K562 (cell line): Measurements from ENCODE around the gene MRPS30. TPM values are rescaled to one million over a fixed set of nuclear protein-coding genes. Genes with fewer than 3 reads are reported as not detected.

ENCODE experiments used
- ATAC-seq: fragments of 200-7000 bp; cut with Tn5 transposase; 3 replicates; pipeline ENCODE4 v1.9.1; 2020; ENCODE audit warnings: moderate library complexity
- BruUV-seq: library from RNA; stranded (reverse); fragments of 400-500 nt; replicated peaks from 2 replicates; lab custom pipeline; 2021; lab: Mats Ljungman, UMichigan
- CTCF ChIA-PET: fragments of 300-600 bp; formaldehyde crosslinking; extraction: SDS; loops from one replicate; lab custom pipeline; 2021; ENCODE audit warnings: low intra/inter-chr PET ratio; lab: Yijun Ruan, JAX
- POLR2A ChIA-PET: fragments of 300-600, 350-650 bp; sonication (Branson Sonifier 250); formaldehyde crosslinking; extraction: SDS; loops from one replicate; lab custom pipeline; 2021; ENCODE audit warnings: antibody characterized with exemption, inconsistent platforms; lab: Yijun Ruan, JAX
- DNase-seq, 4 experiments: peaks; one replicate each; pipeline versions ENCODE4 v3.0.0 to v3.0.0-alpha.2; 2011 to 2018; ENCODE audit warnings: low spot score in 3 of 4, mixed read lengths in 3 of 4; ENCODE audit errors: extremely low read depth in 1 of 4
- FAIRE-seq: peaks from 2 replicates; lab custom pipeline; 2011; peaks lifted over from hg19 to GRCh38; lab: Jason Lieb, UNC
- H2AFZ ChIP-seq: 2 replicates; pipeline ENCODE4 v1.6.0; 2011; ENCODE audit warnings: low read depth, low read length, control low read depth, inconsistent platforms
- H3K27ac ChIP-seq: fragments of 200-600 bp; 3 replicates; pipeline ENCODE4 v1.8.0; 2011; ENCODE audit warnings: low read depth, mild to moderate bottlenecking, control low read depth, inconsistent platforms, low read length, moderate library complexity, mixed read lengths; ENCODE audit errors: extremely low read depth
- H3K27me3 ChIP-seq, 2 experiments: fragments of 300-600 bp in 1 of 2; 2 replicates in 1 of 2; 3 replicates in 1 of 2; pipeline versions ENCODE4 v1.6.0 to v1.8.0; 2011; ENCODE audit warnings: inconsistent platforms in 2 of 2, low read length in 2 of 2, mild to moderate bottlenecking in 1 of 2, mixed read lengths in 1 of 2, moderate library complexity in 1 of 2; ENCODE audit not compliant: control insufficient read depth in 2 of 2, insufficient read depth in 2 of 2
- H3K36me3 ChIP-seq: fragments of 300-600 bp; 3 replicates; pipeline ENCODE4 v1.8.0; 2011; ENCODE audit warnings: mild to moderate bottlenecking, low read length, inconsistent platforms; ENCODE audit not compliant: control insufficient read depth, insufficient read depth
- H3K4me1 ChIP-seq, 2 experiments: fragments of 200-600 bp in 1 of 2; replicated peaks in 1 of 2; 2 replicates in 1 of 2; 3 replicates in 1 of 2; pipeline versions ENCODE4 v1.5.1 to v1.8.0; 2011; ENCODE audit warnings: inconsistent platforms in 2 of 2, low read length in 2 of 2, mild to moderate bottlenecking in 1 of 2, mixed read lengths in 1 of 2, moderate library complexity in 1 of 2; ENCODE audit not compliant: control insufficient read depth in 2 of 2, insufficient read depth in 2 of 2
- H3K4me2 ChIP-seq: 2 replicates; pipeline ENCODE4 v1.6.1; 2011; ENCODE audit warnings: low read length, control low read depth, inconsistent platforms, mixed read lengths; ENCODE audit not compliant: insufficient read depth
- H3K4me3 ChIP-seq: fragments of 200-600 bp; sonication (generic), shearing (Covaris generic); 2 replicates; pipeline ENCODE4 v1.5.1; 2016; ENCODE audit warnings: control low read depth, inconsistent platforms
- H3K79me2 ChIP-seq: fragments of 200-600 bp; 3 replicates; pipeline ENCODE4 v1.8.0; 2011; ENCODE audit warnings: low read length, inconsistent platforms; ENCODE audit not compliant: control insufficient read depth, insufficient read depth
- H3K9ac ChIP-seq, 2 experiments: 2 replicates each; pipeline versions ENCODE4 v1.6.0 to v1.6.1; 2011; ENCODE audit warnings: low read depth in 2 of 2, low read length in 2 of 2, control low read depth in 1 of 2, inconsistent platforms in 1 of 2, mild to moderate bottlenecking in 1 of 2, mixed read lengths in 1 of 2; ENCODE audit not compliant: insufficient read depth in 1 of 2
- H3K9me1 ChIP-seq: one replicate; pipeline ENCODE4 v1.6.0; 2011; ENCODE audit warnings: inconsistent platforms, mild to moderate bottlenecking, low read length, moderate library complexity; ENCODE audit not compliant: control insufficient read depth, insufficient read depth
- H3K9me3 ChIP-seq: replicated peaks from 2 replicates; pipeline ENCODE4 v1.5.1; 2011; ENCODE audit warnings: low read depth, low read length, inconsistent platforms; ENCODE audit not compliant: control insufficient read depth, insufficient read depth
- H4K20me1 ChIP-seq: replicated peaks from 2 replicates; pipeline ENCODE4 v1.6.1; 2011; ENCODE audit warnings: low read length, inconsistent platforms, mixed read lengths; ENCODE audit not compliant: control insufficient read depth, insufficient read depth
- EGR1 ChIP-seq: fragments of 450-650 bp; conservative IDR thresholded peaks from 2 replicates; pipeline ENCODE4 v1.6.1; 2017; ENCODE audit warnings: mild to moderate bottlenecking
- GTF2E2 ChIP-seq: fragments of 200-800 bp; sonication (Bioruptor generic); IDR thresholded peaks from 2 replicates; pipeline ENCODE4 v1.6.1; 2016; ENCODE audit warnings: missing genetic modification characterization, missing compliant biosample characterization
- HDAC8 ChIP-seq: fragments of 450-650 bp; IDR thresholded peaks from 2 replicates; pipeline ENCODE4 v1.6.1; 2016; ENCODE audit warnings: mild to moderate bottlenecking, missing genetic modification characterization, moderate library complexity, missing compliant biosample characterization
- HDGF ChIP-seq: fragments of 450-650 bp; IDR thresholded peaks from 2 replicates; pipeline ENCODE4 v1.6.1; 2016
- HIVEP1 ChIP-seq: fragments of 250-450 bp; sonication (Bioruptor Pico); IDR thresholded peaks from 2 replicates; pipeline ENCODE4 v1.4.0; 2020; ENCODE audit warnings: mild to moderate bottlenecking
- MAFF ChIP-seq: IDR thresholded peaks from 2 replicates; pipeline ENCODE4 v1.6.1; 2012; ENCODE audit warnings: low read length, improper control_type of control experiment
- NELFE ChIP-seq: IDR thresholded peaks from 2 replicates; pipeline ENCODE4 v1.6.1; 2011; ENCODE audit warnings: mild to moderate bottlenecking; ENCODE audit not compliant: insufficient read depth, insufficient read length
- NR2F6 ChIP-seq: fragments of 450-650 bp; formaldehyde crosslinking; IDR thresholded peaks from 2 replicates; pipeline ENCODE4 v1.4.0; 2020; ENCODE audit warnings: mild to moderate bottlenecking
- RCOR1 ChIP-seq, 2 experiments: IDR thresholded peaks; 2 replicates each; pipeline ENCODE4 v1.6.1; 2012; ENCODE audit warnings: low read depth in 2 of 2, low read length in 2 of 2, borderline replicate concordance in 1 of 2, improper control_type of control experiment in 1 of 2
- SMC3 ChIP-seq: conservative IDR thresholded peaks from 2 replicates; pipeline ENCODE4 v1.6.1; 2011; ENCODE audit warnings: low read depth, low read length, improper control_type of control experiment; ENCODE audit not compliant: insufficient read depth
- TEAD2 ChIP-seq: fragments of 450-650 bp; IDR thresholded peaks from 2 replicates; pipeline ENCODE4 v1.6.1; 2016; ENCODE audit warnings: missing genetic modification characterization, control low read depth, missing compliant biosample characterization
- ZKSCAN1 ChIP-seq: fragments of 150-350 bp; IDR thresholded peaks from 2 replicates; pipeline ENCODE4 v1.6.1; 2016; ENCODE audit warnings: low read depth, low read length
- ZNF174 ChIP-seq: fragments of 250-450 bp; sonication (Bioruptor Pico); IDR thresholded peaks from 2 replicates; pipeline ENCODE4 v1.4.0; 2020; ENCODE audit warnings: mild to moderate bottlenecking
- ZNF282 ChIP-seq: sonication (generic); formaldehyde crosslinking; IDR thresholded peaks from 2 replicates; pipeline ENCODE4 v1.8.1; 2023; ENCODE audit warnings: missing genetic modification reagents
- WGBS: fragments of 100-300 bp; shearing (Covaris generic); methylation state at CpG from one replicate; pipeline ENCODE4 v1.1.6; 2016; ENCODE audit warnings: low coverage, mixed read lengths; ENCODE audit not compliant: insufficient coverage; ENCODE audit errors: missing lambda C conversion rate; 5-methylcytosine and 5-hydroxymethylcytosine counted together
- in situ Hi-C: fragments of 300-500 bp; cut with MboI; formaldehyde crosslinking; loops from 4 replicates; pipeline ENCODE4 v1.15.0; 2018; ENCODE audit warnings: inconsistent platforms, mixed read lengths
- intact Hi-C: fragments of 100-400 bp; cut with micrococcal nuclease; formaldehyde crosslinking; loops from 2 replicates; pipeline ENCODE4 v1.14.2; 2022
- polyA plus RNA-seq, 8 experiments: library from polyadenylated mRNA; depleted of rRNA in 4 of 8; stranded (reverse) in 5 of 8; unstranded in 3 of 8; fragments of >200 nt; fragmentation: Nextera tagmentation in 2 of 8; fragmentation: Illumina TruSeq in 1 of 8; extraction: Ambion mirVana in 2 of 8; extraction: Trizol in 1 of 8; gene quantifications; 2 replicates each; pipeline versions ENCODE4 v1.2.1 to v1.2.3, GENCODE V29; 2011 to 2014; ENCODE audit warnings: inconsistent platforms in 1 of 8, missing spikeins in 1 of 8
- total RNA-seq, 7 experiments: library from RNA; depleted of rRNA in 6 of 7; stranded (reverse); fragments of >200 nt in 6 of 7; fragmentation: Illumina TruSeq in 2 of 7; extraction: Trizol in 2 of 7; gene quantifications; 2 replicates each; pipeline versions ENCODE4 v1.2.1 to v1.2.3, GENCODE V29; 2011 to 2021; ENCODE audit warnings: low replicate concordance in 1 of 7
- TF ChIP-seq, protein P1 (sequence below): fragments of 250-450 bp; sonication (Bioruptor Pico); IDR thresholded peaks from 2 replicates; pipeline ENCODE4 v1.5.1; 2021; ENCODE audit warnings: mild to moderate bottlenecking
- TF ChIP-seq, protein P2 (sequence below): fragments of 150-350 bp; conservative IDR thresholded peaks from 2 replicates; pipeline ENCODE4 v1.6.1; 2014; ENCODE audit warnings: low read length

MRPS30 gene
- total and polyA plus RNA-seq, 9 of the 15 experiments (the other 6 are each of a cell fraction or from before 2014, with no cell fraction given), result 24.3 to 145 (median 114) TPM

DNA sequence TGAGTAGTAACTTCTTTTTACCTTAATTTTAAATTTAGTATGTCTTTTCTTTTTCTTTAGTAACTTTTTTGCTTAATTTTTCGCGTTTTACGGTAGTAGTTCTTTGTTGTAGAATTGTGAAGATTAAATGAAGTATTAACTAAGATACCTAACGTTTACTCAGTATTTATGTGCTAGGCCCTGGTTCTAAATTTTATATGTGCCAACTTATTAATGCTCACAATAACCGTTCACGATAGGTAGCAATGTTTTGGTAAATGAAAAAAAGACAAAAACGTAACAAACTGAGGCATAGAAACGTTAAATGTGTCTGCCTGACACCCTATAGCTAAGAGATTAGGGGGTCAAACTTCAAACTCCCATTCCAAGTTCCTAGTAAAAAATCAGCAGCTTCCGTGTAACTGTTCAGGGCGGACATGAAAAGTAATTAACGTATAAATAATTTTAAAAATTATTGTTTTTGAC, 1.2 kb downstream of the MRPS30 start (continued):
- no peak for TF ChIP-seq SMC3
- no peak for TF ChIP-seq ZNF174 (CRISPR knock-in tag)
- no peak for TF ChIP-seq EGR1
- no peak for TF ChIP-seq MAFF
- TF ChIP-seq GTF2E2 (tag), result 0 out of 2 replicates have a peak, but pooled peaks have one; percentile 33

DNA sequence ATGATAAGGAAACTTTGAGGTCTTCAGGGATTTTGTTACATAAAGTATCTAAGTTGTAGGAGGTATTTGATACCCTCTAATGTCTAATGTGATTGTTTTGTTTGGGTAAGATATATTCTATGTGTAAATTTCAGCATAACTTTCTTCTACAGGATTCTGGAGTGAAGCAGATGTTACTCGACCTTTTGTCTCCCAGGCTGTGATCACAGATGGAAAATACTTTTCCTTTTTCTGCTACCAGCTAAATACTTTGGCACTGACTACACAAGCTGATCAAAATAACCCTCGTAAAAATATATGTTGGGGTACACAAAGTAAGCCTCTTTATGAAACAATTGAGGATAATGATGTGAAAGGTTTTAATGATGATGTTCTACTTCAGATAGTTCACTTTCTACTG, 6.0 kb downstream of the MRPS30 start:
- Histone ChIP-seq H3K9me1 (no peaks in the 10 kb centered on the region), H3K27ac (no peak overlapping the region), H2AFZ (no peak overlapping the region), H3K4me1 (peaks cover 0 to 6% of the 10 kb centered on the region in 2 experiments; a peak in 2 of 5 replicates), H3K79me2 (peaks cover 72% of the 10 kb centered on the region), H3K9me3 (no peaks in the 10 kb centered on the region), H3K27me3 (no peaks in the 10 kb centered on the region), H4K20me1 (no peaks in the 10 kb centered on the region), H3K4me3 (no peak overlapping the region), H3K36me3 (peaks cover 94% of the 10 kb centered on the region), H3K9ac (no peak overlapping the region), H3K4me2 (no peak overlapping the region)
- TF ChIP-seq HIVEP1 (CRISPR knock-in tag) (no peak), HDAC8 (tag) (no peak), TEAD2 (tag) (no peak), NELFE (no peak), RCOR1 (IDR thresholded peaks at IDR 0.05; ENCODE audit: borderline replicate concordance in 1 of 2, low read depth in 2 of 2, low read length in 2 of 2) (no peak), ZKSCAN1 (no peak), ZNF282 (no peak), NR2F6 (CRISPR knock-in tag) (no peak), HDGF (no peak)
- TF ChIP-seq, protein P1, sequence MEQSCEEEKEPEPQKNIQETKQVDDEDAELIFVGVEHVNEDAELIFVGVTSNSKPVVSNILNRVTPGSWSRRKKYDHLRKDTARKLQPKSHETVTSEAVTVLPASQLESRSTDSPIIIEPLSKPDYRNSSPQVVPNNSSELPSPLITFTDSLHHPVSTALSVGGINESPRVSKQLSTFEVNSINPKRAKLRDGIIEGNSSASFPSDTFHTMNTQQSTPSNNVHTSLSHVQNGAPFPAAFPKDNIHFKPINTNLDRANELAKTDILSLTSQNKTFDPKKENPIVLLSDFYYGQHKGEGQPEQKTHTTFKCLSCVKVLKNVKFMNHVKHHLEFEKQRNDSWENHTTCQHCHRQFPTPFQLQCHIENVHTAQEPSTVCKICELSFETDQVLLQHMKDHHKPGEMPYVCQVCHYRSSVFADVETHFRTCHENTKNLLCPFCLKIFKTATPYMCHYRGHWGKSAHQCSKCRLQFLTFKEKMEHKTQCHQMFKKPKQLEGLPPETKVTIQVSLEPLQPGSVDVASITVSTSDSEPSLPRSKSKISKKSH (CRISPR knock-in tag), result no peak
- TF ChIP-seq, protein P2, sequence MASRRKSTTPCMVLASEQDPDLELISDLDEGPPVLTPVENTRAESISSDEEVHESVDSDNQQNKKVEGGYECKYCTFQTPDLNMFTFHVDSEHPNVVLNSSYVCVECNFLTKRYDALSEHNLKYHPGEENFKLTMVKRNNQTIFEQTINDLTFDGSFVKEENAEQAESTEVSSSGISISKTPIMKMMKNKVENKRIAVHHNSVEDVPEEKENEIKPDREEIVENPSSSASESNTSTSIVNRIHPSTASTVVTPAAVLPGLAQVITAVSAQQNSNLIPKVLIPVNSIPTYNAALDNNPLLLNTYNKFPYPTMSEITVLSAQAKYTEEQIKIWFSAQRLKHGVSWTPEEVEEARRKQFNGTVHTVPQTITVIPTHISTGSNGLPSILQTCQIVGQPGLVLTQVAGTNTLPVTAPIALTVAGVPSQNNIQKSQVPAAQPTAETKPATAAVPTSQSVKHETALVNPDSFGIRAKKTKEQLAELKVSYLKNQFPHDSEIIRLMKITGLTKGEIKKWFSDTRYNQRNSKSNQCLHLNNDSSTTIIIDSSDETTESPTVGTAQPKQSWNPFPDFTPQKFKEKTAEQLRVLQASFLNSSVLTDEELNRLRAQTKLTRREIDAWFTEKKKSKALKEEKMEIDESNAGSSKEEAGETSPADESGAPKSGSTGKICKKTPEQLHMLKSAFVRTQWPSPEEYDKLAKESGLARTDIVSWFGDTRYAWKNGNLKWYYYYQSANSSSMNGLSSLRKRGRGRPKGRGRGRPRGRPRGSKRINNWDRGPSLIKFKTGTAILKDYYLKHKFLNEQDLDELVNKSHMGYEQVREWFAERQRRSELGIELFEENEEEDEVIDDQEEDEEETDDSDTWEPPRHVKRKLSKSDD, result no peak
- intact Hi-C loops (no loop called here), in situ Hi-C loops (no loop called here)
- ATAC-seq (no peak), FAIRE-seq (no peak), DNase-seq (no peak)
- CTCF ChIA-PET, result no interaction called here
- 82% methylated on average over 2 of the region's 2 CpGs for WGBS
- POLR2A ChIA-PET, result interaction anchor here (0.6 to 1.5 kb wide), 2 partner anchors 9 to 1660 kb away, joined by 5 to 6 read pairs; no protein-coding TSS in a partner anchor
- no TSS peak for BruUV-seq
